Measurements from ENCODE around the gene CAMKMT.

Gene CAMKMT

DNA sequence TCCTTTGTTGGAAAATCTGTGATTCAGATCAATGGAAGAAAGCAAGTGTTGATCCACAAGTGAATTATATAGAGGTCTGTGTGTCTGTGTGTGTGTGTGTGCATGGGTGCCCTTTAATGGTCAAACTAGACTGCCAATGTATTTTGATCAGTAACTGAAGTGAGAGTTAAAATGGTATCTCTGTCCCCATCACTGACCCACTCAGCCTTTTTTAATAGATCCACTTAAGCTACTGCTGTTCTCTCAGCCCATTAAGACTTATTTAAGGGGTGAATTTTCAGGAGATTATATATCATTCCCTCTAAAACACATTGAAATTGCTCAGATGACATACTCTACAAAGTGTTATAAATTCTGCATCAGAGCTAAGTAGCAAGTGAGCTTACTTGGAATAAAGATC lies 386.0 kb downstream of the CAMKMT start:
- DNase-seq = no peak

- DNase-seq = no peak
These were observed 390.2 kb downstream of the CAMKMT start for GRCh38 chr2:44751754-44752479.

- no peak for DNase-seq
These were observed 391.0 kb downstream of the CAMKMT start for GRCh38 chr2:44752761-44753160.

DNA sequence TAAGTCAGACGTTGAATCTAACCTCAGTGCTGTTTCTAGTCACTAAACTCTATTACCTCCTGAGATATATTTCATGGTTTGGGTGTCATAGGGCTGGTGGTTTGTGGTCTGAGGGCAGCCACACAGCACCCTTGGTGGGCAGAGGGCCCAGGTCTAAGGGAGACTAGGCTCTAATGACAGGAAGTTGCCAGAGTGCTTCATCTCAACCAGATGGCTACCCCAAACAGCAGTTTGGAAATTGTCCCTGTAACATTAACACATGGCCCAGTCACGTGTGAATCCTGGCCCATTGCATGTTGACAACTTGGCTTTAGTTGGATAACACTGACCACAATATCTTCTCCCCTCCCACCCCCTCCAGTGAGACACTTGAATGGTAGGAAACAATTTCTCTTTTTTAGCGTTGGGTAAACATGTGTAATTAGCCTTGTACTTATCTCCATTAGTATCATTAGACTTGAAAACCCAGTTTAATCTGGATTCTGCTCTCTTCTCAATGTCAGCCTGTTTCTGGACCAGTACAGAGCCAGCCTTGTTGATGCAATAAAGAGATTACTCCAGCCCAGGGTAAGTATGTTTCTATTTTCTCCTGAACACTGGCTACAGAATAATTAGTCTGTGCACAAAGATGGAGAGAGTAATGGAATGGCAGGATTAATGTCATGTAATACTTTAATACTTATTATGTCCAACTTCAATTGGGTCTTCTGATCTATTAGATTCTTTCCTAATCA lies 392.0 kb downstream of the CAMKMT start:
- DNase-seq = no peak

GRCh38 chr2:44758591-44758990 lies 396.8 kb downstream of the CAMKMT start:
- DNase-seq = no peak

DNA sequence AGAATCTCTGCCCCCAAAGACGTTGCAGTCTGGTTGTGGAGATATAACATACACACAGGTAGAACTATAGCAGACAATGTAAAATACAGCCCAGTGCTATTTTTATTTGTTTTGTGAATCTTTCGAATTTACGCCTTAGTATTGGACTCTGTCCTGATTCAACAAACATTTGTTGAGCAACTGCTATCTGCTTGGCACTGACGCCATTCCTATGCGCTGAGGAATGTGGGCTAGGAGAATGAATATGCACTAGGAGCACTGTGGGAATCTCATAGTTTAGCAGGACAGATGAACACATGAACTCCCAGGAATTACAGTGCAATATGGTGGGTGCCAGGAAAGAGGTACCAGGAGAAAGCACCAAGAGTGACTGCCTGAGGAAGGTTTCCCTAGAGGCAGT lies 398.1 kb downstream of the CAMKMT start:
- no peak for DNase-seq

- DNase-seq = no peak
These were observed 401.6 kb downstream of the CAMKMT start for GRCh38 chr2:44763275-44763782.

DNA sequence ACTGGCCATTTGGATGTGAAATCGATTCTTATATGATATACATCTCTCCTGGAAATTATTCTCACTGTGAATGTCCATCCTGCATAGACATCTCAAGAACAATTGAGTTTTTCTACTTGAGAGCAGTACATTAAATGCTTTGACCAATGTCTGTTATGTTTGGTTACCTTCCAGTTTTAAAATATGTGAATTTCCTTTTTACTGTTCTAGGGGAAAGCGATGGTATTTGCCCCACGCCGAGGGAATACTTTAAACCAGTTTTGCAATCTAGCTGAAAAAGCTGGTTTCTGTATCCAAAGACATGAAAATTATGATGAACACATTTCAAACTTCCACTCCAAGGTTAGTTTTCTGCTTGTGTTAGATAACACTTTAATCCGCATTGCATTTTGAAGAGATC lies 404.5 kb downstream of the CAMKMT start:
- no peak for DNase-seq

GRCh38 chr2:44766777-44767176 lies 405.0 kb downstream of the CAMKMT start:
- no peak for DNase-seq

GRCh38 chr2:44767691-44768090 lies 405.9 kb downstream of the CAMKMT start:
- DNase-seq = no peak

- DNase-seq = no peak
These were observed 406.9 kb downstream of the CAMKMT start for GRCh38 chr2:44768438-44769236.

DNA sequence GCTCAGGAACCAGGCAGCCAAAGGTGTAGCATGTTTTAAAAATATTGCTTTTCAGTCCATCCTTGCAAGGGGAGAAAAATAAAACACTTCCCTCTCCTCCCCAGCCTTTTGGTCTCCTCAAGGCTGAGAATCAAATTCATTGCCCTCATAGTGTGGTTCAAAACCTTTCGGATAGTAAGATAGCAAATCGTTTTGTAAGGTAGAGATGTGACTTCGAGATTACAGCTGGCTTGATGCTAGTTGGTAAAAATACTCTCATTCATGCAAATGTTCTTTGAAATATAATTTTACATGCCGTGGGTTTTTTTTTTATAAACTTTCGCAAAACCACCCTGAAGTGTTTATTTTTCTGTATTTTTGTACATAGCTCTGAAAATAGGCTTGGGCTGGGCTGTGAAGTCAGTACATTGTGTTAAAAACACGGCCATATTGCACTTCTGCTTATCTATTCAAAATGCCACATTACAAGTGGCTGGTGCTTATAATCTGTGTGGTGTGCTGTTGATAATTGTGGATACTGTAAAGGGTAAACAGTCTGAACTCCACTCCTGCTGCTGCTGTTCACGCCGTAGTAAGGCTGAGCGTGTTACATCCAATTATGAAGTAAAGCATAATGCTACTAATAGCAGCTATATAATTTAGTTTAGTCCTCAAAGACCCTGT lies 407.7 kb downstream of the CAMKMT start:
- no peak for DNase-seq

DNA sequence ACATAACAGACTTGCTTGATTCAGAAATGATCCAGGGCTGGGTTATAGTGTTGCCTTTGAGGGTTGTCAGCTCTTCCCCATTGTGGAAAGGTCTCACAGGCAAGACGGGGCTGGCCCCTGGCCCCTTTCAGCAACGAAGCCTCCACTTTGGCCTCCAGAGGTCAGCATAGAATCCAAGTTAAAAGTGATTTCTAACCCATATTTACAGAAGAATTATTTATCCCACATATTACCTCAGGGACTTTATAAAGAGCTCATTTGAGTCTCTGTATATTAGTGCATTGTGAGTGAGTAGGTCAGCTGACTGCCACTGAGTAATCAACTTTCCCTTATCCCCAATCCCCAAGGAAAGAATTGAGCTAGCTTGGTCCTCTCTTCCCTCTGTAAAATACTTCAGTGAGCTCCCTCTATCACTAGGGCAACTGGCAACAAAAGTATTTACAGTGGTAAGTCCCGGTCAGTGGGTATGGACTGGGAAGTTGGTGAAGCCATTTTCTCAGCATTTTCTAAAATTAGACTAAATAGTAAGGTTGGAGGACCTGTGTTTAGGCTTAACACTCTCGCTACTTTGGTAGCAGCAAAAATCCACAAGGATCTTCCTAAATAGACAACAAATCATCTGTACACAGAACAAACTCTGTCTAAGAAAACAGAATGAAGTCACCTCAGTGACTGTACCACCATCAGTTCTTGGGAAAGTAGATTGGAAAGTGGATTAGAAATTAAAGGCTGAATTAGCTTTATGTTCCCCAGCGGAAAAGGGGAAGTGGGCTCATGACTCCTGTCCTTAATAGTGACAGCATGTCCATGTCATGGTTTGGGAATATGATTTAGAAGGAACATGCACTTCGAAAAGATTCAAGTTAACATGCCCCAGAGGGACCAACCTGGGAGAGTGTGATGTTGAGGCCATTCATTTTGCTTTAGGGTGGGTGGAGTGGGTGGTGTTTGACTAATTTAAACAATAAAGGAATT lies 408.8 kb downstream of the CAMKMT start:
- no peak for DNase-seq

- DNase-seq = no peak
These were observed 409.8 kb downstream of the CAMKMT start for GRCh38 chr2:44771522-44771921.

- DNase-seq = no peak
These were observed 410.4 kb downstream of the CAMKMT start for GRCh38 chr2:44772131-44772530.

- no peak for DNase-seq
These were observed 411.1 kb downstream of the CAMKMT start for GRCh38 chr2:44772669-44773378.

- DNase-seq = no peak
These were observed 413.2 kb downstream of the CAMKMT start for GRCh38 chr2:44774826-44775492.

GRCh38 chr2:44777036-44777435 lies 415.3 kb downstream of the CAMKMT start:
- no peak for DNase-seq

GRCh38 chr2:44777537-44777936 lies 415.8 kb downstream of the CAMKMT start:
- DNase-seq = no peak

- no peak for DNase-seq
These were observed 416.5 kb downstream of the CAMKMT start for GRCh38 chr2:44778221-44778654.

All from stimulated activated naive CD4-positive, alpha-beta T cell (primary cell).